ENCODE results near the gene PLCD3. TPM values are rescaled to one million over a fixed set of nuclear protein-coding genes. Genes with fewer than 3 reads are reported as not detected.
A peak's percentile ranks its signal among the peaks of the same experiment; 100 is the strongest.

PLCD3 gene
- total RNA-seq, 1 experiment from 2014 or later: 35.1 TPM

GRCh38 chr17:45164734-45165269 lies 32.5 kb upstream of the PLCD3 start:
- no peak overlapping the region for H3K4me2 ChIP-seq (ENCODE audit: low read length)
- H3K79me2 ChIP-seq (ENCODE audit: low read length): peaks cover 19% of the 10 kb centered on the region
- peaks cover 16% of the 10 kb centered on the region for H3K4me1 ChIP-seq (ENCODE audit: insufficient read depth, low read length)
- H2AFZ ChIP-seq (ENCODE audit: low read length): no peak overlapping the region
- intact Hi-C loops (cut with micrococcal nuclease): no loop called here
- no peak overlapping the region for H3K27ac ChIP-seq (ENCODE audit: low read length)
- ChIA-PET POLR2A (ENCODE audit: unreplicated experiment) (no interaction called here), CTCF (no interaction called here)
- H4K20me1 ChIP-seq (ENCODE audit: low read length): no peaks in the 10 kb centered on the region
- ATAC-seq (no peak), DNase-seq (no peak)
- 0 out of 2 replicates have a peak, but pooled peaks cover 6% of the 10 kb centered on the region for H3K36me3 ChIP-seq (ENCODE audit: low read depth, low read length)
- no peaks in the 10 kb centered on the region for H3F3A ChIP-seq (ENCODE audit: low read length, unreplicated experiment)
- no TSS peak for BruUV-seq (replicated peaks)
- H3K9me2 ChIP-seq (replicated peaks; ENCODE audit: low read length): no peaks in the 10 kb centered on the region
- TF ChIP-seq EZH2phosphoT487 (IDR thresholded peaks at IDR 0.05; ENCODE audit: borderline replicate concordance, low read length) (no peak), EZH2 (IDR thresholded peaks at IDR 0.05; ENCODE audit: low read length, unreplicated experiment) (no peak), CTCF (conservative IDR thresholded peaks at IDR 0.05; ENCODE audit: low read depth, low read length) (no peak)
- H3K9ac ChIP-seq (ENCODE audit: low read length): no peak overlapping the region
- no peaks in the 10 kb centered on the region for H3K27me3 ChIP-seq (ENCODE audit: low read length)
- H3K9me3 ChIP-seq (ENCODE audit: low read length): no peaks in the 10 kb centered on the region
- H3K4me3 ChIP-seq (ENCODE audit: low read length): no peak overlapping the region

GRCh38 chr17:45162025-45162687 lies 29.8 kb upstream of the PLCD3 start:
- ChIA-PET CTCF (interaction anchor here (1.2 to 2.3 kb wide), 4 partner anchors 10 to 36 kb away, joined by 12 to 22 read pairs (median 18); partner anchors contain the start of genes ACBD4 and HEXIM1), POLR2A (ENCODE audit: unreplicated experiment) (interaction anchor here (0.7 to 2.7 kb wide), 5 partner anchors 9 to 752 kb away, joined by 3 to 77 read pairs (median 8); partner anchors contain the start of gene HEXIM1)
- ATAC-seq (no peak), DNase-seq (no peak)
- Histone ChIP-seq H3K4me1 (ENCODE audit: insufficient read depth, low read length) (peaks cover 39% of the 10 kb centered on the region), H3K79me2 (ENCODE audit: low read length) (peaks cover 33% of the 10 kb centered on the region), H3K27me3 (ENCODE audit: low read length) (no peaks in the 10 kb centered on the region), H3F3A (ENCODE audit: low read length, unreplicated experiment) (no peaks in the 10 kb centered on the region), H3K4me3 (ENCODE audit: low read length) (peak overlapping the region; percentile 61), H2AFZ (ENCODE audit: low read length) (peak overlapping the region; percentile 44), H3K4me2 (ENCODE audit: low read length) (peak overlapping the region; percentile 83), H3K9me2 (replicated peaks; ENCODE audit: low read length) (no peaks in the 10 kb centered on the region), H3K9ac (ENCODE audit: low read length) (peak overlapping the region; percentile 35), H4K20me1 (ENCODE audit: low read length) (no peaks in the 10 kb centered on the region), H3K9me3 (ENCODE audit: low read length) (no peaks in the 10 kb centered on the region), H3K27ac (ENCODE audit: low read length) (no peak overlapping the region), H3K36me3 (ENCODE audit: low read depth, low read length) (no peaks in the 10 kb centered on the region)
- BruUV-seq (replicated peaks): no TSS peak
- TF ChIP-seq EZH2phosphoT487 (IDR thresholded peaks at IDR 0.05; ENCODE audit: borderline replicate concordance, low read length): no peak
- no peak for TF ChIP-seq EZH2 (IDR thresholded peaks at IDR 0.05; ENCODE audit: low read length, unreplicated experiment)
- no peak for TF ChIP-seq CTCF (conservative IDR thresholded peaks at IDR 0.05; ENCODE audit: low read depth, low read length)
- intact Hi-C loops (cut with micrococcal nuclease): no loop called here

All from PC-3 (cell line).